HUDEP-2 (cell line): ENCODE measurements around the gene EHD4.

Experiments used
- DNase-seq, 76 experiments: peaks; one replicate each; lab custom pipeline; 2025; ENCODE audit not compliant: unreplicated experiment in 76 of 76; lab: John Stamatoyannopoulos, UW

Gene EHD4

DNA sequence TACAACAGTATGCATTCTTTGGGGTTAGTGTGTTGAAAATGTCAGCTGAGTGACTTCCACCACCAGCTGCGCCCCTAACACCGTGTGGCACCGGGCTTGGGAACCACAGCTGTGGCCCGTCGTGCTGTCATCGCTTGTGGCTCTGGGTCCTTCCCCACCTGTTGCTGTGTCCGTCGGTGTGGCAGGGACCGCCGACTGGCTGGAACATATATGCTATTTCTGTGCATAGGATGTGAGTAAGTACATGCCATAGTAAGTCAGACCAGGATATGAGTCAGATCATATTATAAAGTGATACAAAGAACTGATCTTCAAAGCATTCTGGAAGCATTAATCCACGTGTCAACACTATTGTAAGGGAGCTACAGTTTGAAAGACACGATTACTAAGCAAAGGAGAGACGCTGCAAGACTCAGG is 31.9 kb downstream of the EHD4 start:
- no peak for DNase-seq

DNA sequence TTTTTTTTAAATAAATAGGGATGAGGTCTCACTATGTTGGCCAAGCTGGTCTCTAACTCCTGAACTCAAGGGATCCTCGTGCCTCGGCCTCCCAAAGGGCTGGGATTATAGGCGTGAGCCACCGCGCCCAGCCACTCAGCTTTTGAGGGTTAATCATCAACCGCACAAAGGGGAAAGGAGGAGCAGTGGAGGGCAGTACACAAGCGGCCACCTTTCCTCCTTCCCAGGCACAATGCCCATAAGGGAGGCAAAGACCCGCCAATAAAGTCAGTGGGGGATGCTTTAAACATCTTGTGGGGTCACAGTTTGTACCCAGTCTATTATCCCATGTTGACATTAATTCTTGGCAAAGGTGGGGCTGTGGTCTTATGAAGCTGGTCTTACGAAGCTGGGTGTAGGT is 32.4 kb downstream of the EHD4 start:
- no peak for DNase-seq

DNA sequence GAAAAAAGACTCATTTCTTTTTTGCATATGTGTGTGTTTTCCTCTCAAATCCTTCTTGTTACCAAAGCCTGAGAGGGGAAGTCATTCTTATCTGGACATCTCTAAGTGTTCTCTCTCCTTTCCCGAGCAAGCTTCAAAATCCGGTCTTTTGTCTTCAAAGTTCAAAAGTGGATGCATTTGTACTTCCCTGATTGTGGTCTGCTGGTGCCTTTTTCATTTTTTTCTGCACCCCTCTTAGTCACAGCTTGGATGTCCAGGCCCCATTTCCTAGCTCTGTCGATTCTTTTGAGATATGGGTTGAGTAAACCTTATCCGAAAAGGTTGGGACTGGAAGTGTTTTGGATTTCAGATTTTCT is 34.8 kb downstream of the EHD4 start:
- DNase-seq, result no peak

DNA sequence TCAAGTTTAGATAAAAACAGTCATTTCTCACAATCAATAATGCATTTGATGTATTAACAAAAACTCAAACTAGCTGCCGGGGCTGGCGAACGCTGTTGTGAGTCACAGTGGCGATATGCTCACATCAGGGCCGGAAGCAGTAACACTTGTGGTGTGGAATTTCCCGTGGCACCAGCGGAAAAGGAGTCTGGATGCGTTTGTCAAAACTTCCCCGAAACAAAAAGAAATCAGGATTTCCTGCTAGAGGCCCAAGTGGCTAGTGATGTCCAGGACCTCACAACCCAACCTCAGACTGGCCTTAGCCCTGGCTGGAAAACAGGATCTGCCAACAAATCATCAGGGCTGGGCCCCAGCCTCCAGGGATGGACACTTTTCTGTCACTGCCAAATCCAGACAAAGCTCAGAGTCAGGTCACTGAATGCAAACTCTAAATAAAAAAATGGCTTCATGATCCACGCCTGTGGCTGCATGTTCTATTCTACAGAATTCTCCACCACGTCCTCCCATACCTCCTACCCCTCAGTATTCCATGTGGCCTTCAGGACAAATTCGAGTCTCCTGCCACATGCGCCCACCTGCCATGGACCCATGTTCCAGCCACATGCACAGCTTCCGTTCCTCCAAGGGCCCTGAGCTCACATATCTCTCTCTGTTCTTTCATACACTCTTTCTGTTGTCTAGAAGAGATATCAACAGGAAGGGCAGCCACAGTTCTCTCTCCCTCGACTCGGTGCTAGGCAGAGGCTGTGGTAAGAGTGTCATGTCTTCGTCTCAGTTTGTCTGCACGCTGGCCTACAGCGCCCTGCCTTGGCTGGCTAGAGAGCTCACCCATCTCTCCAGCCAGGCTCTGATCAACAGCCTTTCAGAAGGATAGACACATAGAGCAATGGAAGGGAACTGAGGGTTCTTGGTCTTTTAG is 35.4 kb downstream of the EHD4 start:
- peak in 1 of 76 experiments; percentile 5 for DNase-seq

DNA sequence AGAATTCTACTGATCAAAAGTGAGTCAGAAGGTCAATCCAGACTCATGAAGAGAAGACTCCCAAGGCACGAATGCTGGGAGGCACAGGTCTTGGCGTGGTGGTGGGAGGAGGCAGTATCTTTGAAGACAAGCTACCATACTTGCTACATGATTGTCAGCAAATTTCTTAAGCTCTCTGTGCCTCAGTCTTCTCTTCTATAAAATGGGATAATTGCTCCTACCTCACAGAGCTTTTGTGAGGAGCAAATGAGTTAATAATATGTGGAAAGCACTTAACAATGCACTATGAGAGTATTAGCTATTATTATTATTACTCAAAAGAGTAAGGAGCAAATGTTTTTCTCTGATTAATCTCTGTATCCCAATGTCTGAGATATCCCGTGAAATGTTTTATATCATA is 36.2 kb downstream of the EHD4 start:
- DNase-seq, result no peak

DNA sequence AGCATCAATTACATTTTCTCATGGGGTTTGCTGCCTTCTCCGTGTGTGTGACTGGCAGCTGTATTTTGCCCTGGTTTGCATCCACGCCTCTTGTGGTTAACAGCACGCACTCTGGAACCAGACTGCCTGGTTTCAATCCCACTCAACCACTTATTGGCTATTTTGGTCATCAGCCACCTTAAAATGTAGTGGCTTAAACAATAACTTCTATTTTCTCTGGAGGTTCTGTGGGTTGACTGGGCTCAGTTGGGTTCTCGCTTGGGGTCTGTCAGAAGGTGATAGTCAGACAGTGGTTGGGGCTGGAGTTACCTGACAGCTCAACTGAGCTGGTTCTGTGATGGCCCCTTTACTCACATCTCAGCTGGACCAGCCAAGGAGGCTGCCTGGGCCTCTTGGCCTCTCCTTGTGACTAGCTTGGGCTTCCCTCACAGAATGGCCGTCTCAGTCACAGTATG is 36.8 kb downstream of the EHD4 start:
- no peak for DNase-seq

DNA sequence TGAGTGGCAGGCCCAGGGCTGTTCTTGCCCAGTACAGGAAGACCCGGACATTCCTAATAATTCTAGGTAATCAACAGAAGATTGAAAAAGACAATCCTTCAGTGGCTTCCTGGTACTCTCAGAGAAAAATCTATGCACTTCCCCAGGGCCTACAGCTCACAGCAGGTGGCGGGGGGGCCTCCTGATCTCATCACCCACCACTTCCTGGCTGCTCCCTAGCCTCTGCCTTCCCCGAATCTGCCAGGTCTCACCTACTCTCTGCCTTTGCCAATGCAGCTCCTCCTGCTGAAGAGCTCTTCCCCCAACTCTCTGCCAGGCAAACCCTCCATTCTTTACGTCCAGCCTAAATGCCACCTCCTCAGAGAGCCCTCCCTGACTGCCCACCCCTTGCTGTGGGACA is 37.5 kb downstream of the EHD4 start:
- DNase-seq, result no peak

DNA sequence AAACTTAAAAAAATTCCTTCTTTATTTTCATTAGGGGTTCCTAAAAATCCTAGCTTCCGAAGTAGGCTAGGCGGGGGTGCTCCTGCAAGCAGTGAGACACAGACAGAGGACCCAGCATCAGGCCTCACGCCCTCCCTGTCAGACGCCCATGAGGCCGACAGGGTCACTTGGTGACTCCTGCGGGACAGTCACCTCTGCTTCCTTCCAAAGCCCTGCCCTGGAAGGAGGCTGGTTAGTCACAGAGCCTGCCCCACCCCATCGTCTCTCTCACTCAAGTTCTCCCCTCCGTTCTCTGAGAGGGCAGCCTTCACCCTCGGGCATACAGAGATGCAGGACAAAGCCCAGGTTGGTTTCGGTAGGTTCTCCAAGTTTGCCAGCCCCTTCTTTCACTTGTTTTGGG is 38.6 kb downstream of the EHD4 start:
- no peak for DNase-seq

DNA sequence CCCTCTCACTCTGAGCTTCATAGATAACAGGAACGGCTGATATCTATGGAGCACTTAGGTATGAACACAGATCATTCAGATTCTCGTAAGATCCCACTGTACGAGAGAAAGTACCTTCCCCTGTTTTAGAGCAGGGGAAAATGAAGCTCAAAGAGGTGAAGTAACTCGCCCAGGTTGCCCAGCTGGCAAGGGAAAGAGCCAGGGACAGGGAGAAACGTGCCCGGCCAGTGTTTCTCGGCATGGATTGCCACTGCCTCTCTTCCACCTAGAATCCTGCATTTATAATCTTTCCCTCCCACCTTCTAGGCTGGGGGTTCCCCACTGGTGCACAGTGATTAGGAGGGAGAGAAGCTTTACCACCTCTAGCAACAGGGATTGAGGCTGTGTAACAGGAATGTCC is 39.0 kb downstream of the EHD4 start:
- DNase-seq, result no peak

DNA sequence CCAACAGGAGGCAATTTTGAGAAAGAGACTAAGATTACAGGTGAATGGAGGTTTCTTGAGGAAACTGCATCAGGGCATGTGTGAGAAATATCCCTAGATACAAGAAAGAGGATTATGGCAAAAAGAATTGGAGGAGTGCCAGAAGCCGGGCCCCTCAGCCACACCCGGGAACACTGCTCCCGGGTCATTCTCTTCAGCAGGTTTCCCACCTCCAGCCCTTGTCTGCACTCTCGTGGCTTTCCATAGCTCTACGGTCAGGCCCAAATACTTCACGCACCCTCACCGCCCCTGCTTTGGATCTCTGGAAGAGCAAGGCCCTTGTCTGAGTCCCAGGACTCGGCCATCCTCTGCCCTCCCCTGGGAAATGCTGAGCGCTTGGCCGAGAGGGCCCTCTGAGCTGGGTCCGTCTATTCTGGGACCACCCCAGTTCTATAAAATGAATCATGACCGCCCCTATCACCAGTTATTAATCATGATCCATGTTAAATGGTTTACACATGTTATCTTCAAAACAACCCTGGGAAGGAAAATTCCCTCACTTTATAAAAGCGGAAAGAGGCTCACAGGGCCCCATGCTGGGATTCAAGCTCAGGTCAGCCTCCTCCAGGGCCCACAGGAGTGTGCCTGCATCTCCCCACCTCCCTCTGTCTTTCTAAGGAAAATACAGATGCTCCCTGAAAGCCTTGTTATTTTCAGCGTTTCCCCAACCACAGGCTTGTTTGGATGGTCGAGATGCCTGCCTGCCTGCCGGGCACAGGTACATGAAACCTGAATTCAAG is 39.7 kb downstream of the EHD4 start:
- no peak for DNase-seq

DNA sequence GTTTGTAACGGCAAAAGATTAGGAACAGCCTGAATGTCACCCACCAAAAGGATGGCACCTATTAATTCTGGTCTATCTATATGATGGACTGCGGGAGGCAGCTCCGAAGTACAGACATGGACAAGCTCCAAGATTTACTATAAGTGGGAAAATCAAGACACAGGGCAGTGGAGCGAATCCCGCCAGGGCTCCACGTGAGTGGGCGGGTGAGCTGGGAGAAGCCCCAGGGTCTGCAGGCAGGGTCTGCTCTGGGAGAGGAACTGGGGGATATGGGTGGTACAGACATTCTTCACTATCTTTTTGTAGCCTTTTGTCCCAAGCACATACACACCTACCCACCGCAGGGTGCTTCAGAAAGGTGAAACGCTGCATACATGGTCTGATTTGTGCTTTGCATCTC is 40.3 kb downstream of the EHD4 start:
- no peak for DNase-seq

DNA sequence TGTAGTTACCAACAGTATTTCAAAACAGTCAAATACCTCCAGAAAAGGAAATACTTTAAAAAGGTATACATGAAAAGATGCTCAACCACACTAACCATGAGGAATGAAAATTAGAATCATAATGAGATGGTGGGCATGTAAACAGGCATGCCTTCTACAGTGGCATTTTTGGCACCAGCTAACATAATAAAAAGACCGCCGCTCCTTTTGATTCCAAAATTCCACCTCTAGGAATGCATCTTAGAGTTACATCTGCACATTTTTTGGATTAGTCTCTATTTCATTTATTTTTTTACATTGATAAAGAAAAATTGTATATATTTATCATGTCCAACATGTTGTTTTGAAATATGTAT is 41.5 kb downstream of the EHD4 start:
- DNase-seq, result no peak

DNA sequence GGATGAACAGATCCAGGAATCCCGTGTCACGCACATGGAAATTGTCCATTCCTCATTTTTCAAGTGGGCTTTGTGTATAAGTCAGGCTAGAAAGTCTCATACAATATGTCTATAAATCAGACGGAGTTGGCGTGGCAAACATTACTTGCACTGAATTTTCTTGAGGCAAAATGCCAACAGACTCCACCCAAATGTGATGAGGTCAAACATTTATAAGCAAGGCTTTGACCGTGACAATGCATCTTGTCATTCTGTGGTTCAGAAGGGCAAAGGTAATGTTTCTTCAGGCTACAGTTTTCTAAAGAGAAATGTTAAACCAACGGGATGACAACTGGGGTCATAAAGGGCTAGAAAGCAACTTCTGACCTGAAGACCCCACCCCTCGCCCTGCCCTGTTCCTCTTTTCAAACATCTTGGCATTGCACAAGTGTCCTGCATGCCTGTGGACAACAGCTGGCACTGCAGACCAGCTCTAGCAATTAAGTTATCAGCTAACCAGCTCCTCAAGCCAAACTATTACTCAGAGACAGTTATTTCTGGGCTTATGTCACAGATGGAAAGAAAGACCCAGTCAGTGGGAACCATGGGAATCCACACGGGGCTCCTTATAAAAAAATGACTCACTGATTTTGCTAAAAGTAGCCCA is 42.0 kb downstream of the EHD4 start:
- DNase-seq, result peak in 2 of 76 experiments; percentile 6 to 25

DNA sequence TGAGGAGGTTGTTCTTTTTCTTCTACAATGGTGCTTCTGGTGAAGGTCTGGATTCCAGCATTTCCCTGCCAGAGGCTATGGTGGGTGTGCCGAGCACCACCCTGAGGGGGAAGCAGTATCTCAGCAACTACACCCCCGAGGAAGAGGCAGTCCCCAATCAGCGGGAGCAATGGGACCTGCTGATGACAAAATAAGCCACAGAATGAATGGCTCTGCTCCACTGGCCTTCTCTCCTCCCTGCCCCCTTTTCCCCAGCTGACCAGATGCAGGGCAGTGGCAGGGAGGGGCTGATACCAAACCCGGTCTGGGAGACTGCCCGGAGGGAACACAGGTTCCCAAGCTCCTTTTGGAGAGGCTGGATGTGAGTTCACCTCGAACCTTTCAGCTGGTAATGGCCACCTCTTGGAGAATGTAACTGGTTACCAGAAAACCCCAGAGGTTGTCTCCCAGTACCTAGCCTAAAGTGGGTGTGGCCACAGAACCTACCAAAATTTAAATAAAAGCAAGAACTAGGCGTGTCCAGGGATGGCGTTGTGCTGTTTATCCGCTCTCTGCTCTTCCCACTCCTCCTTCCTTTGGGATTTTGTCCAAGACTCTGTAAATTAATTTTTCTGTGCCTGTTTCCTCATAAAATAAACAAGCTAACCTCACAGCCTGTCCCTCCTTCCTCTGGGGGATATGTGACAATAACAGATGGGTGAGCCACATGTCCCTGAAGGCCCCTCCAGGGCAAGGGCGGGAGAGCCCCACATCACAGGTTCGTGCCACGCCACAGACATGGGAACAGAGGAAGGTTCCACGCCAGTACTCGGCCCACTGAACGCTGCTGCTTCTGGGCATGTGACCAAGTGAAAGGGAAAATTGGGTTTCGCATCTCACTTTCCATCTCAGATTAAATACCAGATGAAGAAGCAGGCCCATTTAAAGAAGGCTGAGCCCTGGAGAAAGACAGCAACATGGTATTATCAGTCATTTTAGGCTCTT is 43.4 kb downstream of the EHD4 start:
- DNase-seq, result no peak

DNA sequence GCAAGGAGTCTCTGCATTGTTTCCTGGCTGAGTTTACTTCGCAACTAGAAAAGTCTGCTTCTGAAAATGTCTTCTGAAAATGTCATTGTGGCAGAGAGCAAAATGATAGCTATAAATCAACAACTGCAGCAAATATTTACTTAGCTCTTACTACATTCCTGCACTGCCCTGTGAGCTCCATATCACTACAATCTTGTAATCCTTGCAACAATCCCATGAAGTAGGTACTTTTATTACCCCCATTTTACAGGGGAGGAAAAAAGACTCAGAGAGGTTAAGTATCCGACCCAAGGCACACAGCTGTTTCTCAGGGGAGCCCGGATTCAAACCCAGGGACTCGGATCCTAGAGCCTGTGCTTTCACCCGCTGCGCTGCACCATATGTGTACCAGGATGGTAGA is 44.3 kb downstream of the EHD4 start:
- DNase-seq, result no peak

DNA sequence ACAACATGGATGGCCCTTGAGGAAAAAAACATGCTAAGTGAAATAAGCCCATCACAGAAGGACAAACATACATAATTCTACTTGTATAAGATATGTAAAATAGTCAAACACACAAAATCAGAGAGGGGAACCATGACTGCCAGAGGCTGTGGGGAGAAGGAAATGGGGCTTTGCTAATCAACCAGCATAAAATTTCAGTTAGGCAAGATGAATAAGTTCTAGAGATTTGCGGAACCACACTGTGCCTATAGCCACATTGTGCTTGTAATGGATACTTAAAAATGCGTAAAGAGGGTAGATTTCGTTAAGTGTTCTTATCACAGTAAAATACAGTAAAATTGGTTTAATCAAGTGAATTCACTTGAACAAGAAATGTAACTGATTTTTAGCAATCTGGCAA is 44.8 kb downstream of the EHD4 start:
- DNase-seq, result no peak

DNA sequence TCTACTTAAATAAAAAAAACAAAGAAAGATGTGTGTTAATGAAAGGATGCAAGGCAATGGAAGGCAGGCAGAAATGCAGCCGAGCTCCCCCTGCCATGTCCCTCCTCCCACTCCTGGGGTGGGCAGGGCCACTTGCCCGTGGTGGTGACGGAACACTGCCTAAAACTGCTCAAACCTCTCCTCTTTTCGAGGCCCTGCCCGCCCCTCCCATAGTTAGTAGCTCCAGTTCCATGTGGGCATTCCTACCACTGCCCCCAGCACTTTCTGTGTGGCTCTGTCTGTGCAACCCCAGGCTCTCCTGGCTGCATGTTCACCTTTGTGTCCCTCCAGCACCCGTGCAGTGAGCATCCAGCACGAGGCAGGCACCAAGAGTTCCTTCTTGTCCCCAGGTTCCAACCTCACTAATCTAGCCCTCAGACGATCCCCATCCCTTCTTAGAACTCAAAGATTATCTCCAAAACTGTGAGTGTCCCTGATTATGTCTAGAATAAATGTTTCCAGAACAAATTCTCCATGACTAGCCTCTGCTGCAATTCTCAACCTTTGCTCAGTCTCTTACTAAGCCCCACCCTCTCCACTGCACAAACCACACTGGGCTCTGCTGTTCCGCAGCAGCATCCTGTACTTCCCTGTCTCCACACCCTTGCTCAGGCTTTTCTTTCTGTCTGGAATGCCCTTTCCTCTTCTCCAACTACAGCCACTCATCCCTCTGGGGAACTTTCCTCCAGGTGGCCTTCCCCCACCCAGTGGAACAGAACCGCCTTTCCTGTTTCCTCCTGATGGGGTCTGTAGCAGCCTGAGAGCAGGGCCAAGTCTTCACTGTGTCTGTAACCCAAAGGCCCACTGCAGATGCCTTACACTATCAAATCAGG is 45.9 kb downstream of the EHD4 start:
- DNase-seq, result no peak

DNA sequence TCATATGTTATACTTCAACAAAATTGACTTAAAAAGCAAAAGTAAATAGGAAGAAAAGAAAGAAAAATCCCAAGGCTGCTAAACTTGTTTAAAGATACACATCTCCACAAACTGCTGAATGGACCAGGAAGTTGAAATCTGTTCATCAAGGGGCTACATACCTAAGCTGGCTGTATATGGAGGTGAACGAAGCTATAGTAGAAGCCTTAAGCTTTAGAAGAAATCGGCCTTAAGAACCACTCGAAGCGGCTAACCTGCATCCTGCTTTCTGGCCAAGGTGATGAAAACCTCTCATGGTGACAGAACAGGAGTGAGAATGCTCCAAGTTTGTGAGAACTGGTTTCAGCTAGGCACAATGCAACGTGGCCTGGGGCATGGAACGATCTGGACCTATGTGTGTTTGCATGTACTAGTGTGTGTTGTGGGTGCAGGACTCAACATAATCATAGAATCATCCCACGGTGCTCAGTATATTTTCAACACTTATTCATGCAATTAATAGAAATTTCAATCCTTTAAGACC is 47.2 kb downstream of the EHD4 start:
- DNase-seq, result no peak

DNA sequence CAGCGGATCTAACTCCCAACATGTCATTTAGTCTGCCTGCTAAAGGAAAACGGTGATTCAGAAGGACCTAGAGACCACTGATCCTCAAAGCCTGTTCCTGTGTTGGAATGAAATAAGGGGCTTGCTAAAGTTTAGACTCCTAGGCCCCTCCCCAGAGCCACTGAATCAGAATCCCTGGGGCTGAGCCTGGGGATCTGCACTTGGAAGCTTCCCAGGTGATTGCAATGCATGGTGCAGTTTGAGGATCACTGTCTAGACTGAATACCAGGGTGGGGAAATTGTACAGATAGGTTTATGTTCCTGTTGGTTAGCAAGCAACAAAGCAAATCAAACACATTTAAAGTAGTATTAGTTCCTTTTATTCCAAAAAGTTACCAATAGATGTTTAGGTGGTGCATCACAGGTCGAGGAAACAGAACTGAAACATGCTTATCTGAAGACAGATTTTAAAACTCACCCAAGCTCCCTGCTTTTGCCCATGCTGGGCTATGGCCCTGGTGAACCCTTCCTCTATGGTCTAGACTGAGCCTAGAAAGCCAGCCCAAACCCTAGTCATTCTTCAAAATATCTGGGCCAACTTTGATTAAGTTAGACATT is 48.9 kb downstream of the EHD4 start:
- DNase-seq, result no peak
